Left lung (tissue), 10 donors: ENCODE data around the gene MON1A. TPM values are rescaled to one million over a fixed set of nuclear protein-coding genes. Genes with fewer than 3 reads are reported as not detected.
A peak's percentile ranks its signal among the peaks of the same experiment; 100 is the strongest.

ENCODE experiments used
- ATAC-seq: fragments of 200-7000 bp; cut with Tn5 transposase; one replicate; pipeline ENCODE4 v1.9.1; 2020; ENCODE audit warnings: moderate library complexity
- DNase-seq, 4 donors: peaks; one replicate each; pipeline ENCODE4 v3.0.0-alpha.2; 2013 to 2020
- H3K27ac ChIP-seq, 2 donors: fragments of 200-600 bp; sonication (generic) in 1 of 2; one replicate each; pipeline versions ENCODE4 v1.5.0 to v1.8.0; 2020 to 2021
- H3K27me3 ChIP-seq, 2 donors: fragments of 200-600 bp; sonication (generic) in 1 of 2; one replicate each; pipeline versions ENCODE4 v1.5.0 to v1.8.0; 2020 to 2021
- H3K36me3 ChIP-seq, 2 donors: fragments of 200-600 bp; sonication (generic) in 1 of 2; one replicate each; pipeline versions ENCODE4 v1.5.0 to v1.8.0; 2020 to 2021
- H3K4me1 ChIP-seq, 2 donors: fragments of 200-600 bp; one replicate each; pipeline ENCODE4 v1.8.0; 2021
- H3K4me3 ChIP-seq, 2 donors: fragments of 200-600 bp; sonication (generic) in 1 of 2; one replicate each; pipeline versions ENCODE4 v1.5.0 to v1.8.0; 2020 to 2021; ENCODE audit warnings: mild to moderate bottlenecking in 1 of 2
- H3K9me3 ChIP-seq, 2 donors: fragments of 200-600 bp; sonication (generic) in 1 of 2; one replicate each; pipeline versions ENCODE4 v1.5.0 to v1.8.0; 2020 to 2021
- CTCF ChIP-seq, 2 donors: fragments of 200-600 bp; sonication (generic) in 1 of 2; IDR thresholded peaks; one replicate each; pipeline versions ENCODE4 v1.5.0 to v1.8.0; 2021; ENCODE audit warnings: antibody characterized with exemption in 2 of 2
- intact Hi-C, 2 donors: fragments of 100-400 bp; cut with DNase I; formaldehyde crosslinking; loops; one replicate each; pipeline versions ENCODE4 v1.11.2 to v1.14.2; 2022
- polyA plus RNA-seq, 6 donors: library from polyadenylated mRNA; unstranded; fragments of 120-200 nt; gene quantifications; one replicate each; pipeline ENCODE4 v1.2.1, GENCODE V29; 2013; ENCODE audit not compliant: insufficient read length in 6 of 6
- total RNA-seq, 2 donors: library from RNA; stranded (reverse); fragmentation: NEBNext Ultra II Directional; extraction: Animal tissue kit (Norgen Biotek cat#: 25700); gene quantifications; one replicate each; pipeline ENCODE4 v1.2.1, GENCODE V29; 2021
- donor health status: DM: no; HTN: yes; CAD: no.
- donor health status: DM: no; HTN: no; CAD: no.

MON1A gene
- total and polyA plus RNA-seq, 8 donors = 8.5 to 15.6 (median 12.6) TPM

- Histone ChIP-seq H3K27me3 (no peaks in the 10 kb centered on the region), H3K27ac (peak overlapping the region; percentile 73 to 77), H3K36me3 (peaks cover 0 to 30% of the 10 kb centered on the region in 2 donors), H3K4me3 (peak overlapping the region in 1 of 2 donors; percentile 2), H3K9me3 (no peaks in the 10 kb centered on the region), H3K4me1 (peaks cover 18 to 24% of the 10 kb centered on the region in 2 donors)
- TF ChIP-seq CTCF (IDR thresholded peaks at IDR 0.05) = no peak
- intact Hi-C loops = no loop called here
- DNase-seq = peak in 1 of 4 donors; percentile 25
- ATAC-seq = no peak
Measured at GRCh38 chr3:49899815-49900214, 29.8 kb downstream of the MON1A start.

- H3K36me3 ChIP-seq = peaks cover 0 to 34% of the 10 kb centered on the region in 2 donors
- DNase-seq = no peak
- no peak for ATAC-seq
- no peak overlapping the region for H3K4me3 ChIP-seq
- intact Hi-C loops = no loop called here
- TF ChIP-seq CTCF (IDR thresholded peaks at IDR 0.05) = no peak
- peaks cover 16% of the 10 kb centered on the region in 2 donors for H3K4me1 ChIP-seq
- H3K9me3 ChIP-seq = no peaks in the 10 kb centered on the region
- H3K27me3 ChIP-seq = no peaks in the 10 kb centered on the region
- no peak overlapping the region for H3K27ac ChIP-seq
Measured at GRCh38 chr3:49898991-49899390, 30.6 kb downstream of the MON1A start.

- no peak for ATAC-seq
- DNase-seq = no peak
- no peak overlapping the region for H3K27ac ChIP-seq
- no peaks in the 10 kb centered on the region for H3K9me3 ChIP-seq
- H3K27me3 ChIP-seq = no peaks in the 10 kb centered on the region
- no peak overlapping the region for H3K4me3 ChIP-seq
- peaks cover 2 to 3% of the 10 kb centered on the region in 2 donors for H3K4me1 ChIP-seq
- intact Hi-C loops = no loop called here
- peaks cover 0 to 36% of the 10 kb centered on the region in 2 donors for H3K36me3 ChIP-seq
- TF ChIP-seq CTCF (IDR thresholded peaks at IDR 0.05) = no peak
Measured at GRCh38 chr3:49896345-49896744, 33.3 kb downstream of the MON1A start.

- Histone ChIP-seq H3K9me3 (no peaks in the 10 kb centered on the region), H3K4me1 (peaks cover under 1 to 2% of the 10 kb centered on the region in 2 donors), H3K4me3 (no peak overlapping the region), H3K27me3 (no peaks in the 10 kb centered on the region), H3K27ac (no peak overlapping the region), H3K36me3 (peaks cover 0 to 42% of the 10 kb centered on the region in 2 donors)
- TF ChIP-seq CTCF (IDR thresholded peaks at IDR 0.05) = no peak
- DNase-seq (no peak), ATAC-seq (no peak)
- intact Hi-C loops = no loop called here
Measured at GRCh38 chr3:49895791-49896190, 33.8 kb downstream of the MON1A start.

- intact Hi-C loops = no loop called here
- DNase-seq = no peak
- H3K27me3 ChIP-seq = no peaks in the 10 kb centered on the region
- no peaks in the 10 kb centered on the region for H3K9me3 ChIP-seq
- TF ChIP-seq CTCF (IDR thresholded peaks at IDR 0.05) = no peak
- peaks cover 0 to 13% of the 10 kb centered on the region in 2 donors for H3K36me3 ChIP-seq
- H3K4me3 ChIP-seq = no peak overlapping the region
- ATAC-seq = no peak
- no peak overlapping the region for H3K27ac ChIP-seq
- no peaks in the 10 kb centered on the region for H3K4me1 ChIP-seq
Measured at GRCh38 chr3:49889296-49889695, 40.3 kb downstream of the MON1A start.
